Measurements from ENCODE around the gene LSM3. TPM values are rescaled to one million over a fixed set of nuclear protein-coding genes. Genes with fewer than 3 reads are reported as not detected.

LSM3 gene
- total and polyA plus RNA-seq, 9 of the 15 experiments (the other 6 are each of a cell fraction or from before 2014, with no cell fraction given), result 33.8 to 203 (median 61.2) TPM

GRCh38 chr3:14200841-14201240 is 22.2 kb downstream of the LSM3 start:
- H3K9ac ChIP-seq (ENCODE audit: insufficient read depth in 1 of 2, low read depth in 2 of 2, low read length in 2 of 2), result peak overlapping the region in 1 of 2 experiments; percentile 24; a peak in 1 of 4 replicates
- no peak for TF ChIP-seq GATA2 (CRISPR knock-in tag; IDR thresholded peaks at IDR 0.05)
- TF ChIP-seq PRPF4 (IDR thresholded peaks at IDR 0.05; ENCODE audit: insufficient read depth, low read depth, low read length, poor library complexity, severe bottlenecking), result no peak
- no peak for TF ChIP-seq BCL6 (CRISPR knock-in tag; IDR thresholded peaks at IDR 0.05)
- no peak for TF ChIP-seq MEF2A (IDR thresholded peaks at IDR 0.05; ENCODE audit: control insufficient read depth, low read depth, low read length)
- no peak for TF ChIP-seq GTF2A2 (tag; IDR thresholded peaks at IDR 0.05)
- TF ChIP-seq ZNF551 (CRISPR knock-in tag; IDR thresholded peaks at IDR 0.05), result no peak
- H3K9me3 ChIP-seq (replicated peaks; ENCODE audit: control insufficient read depth, insufficient read depth, low read depth, low read length), result no peaks in the 10 kb centered on the region
- H3K4me2 ChIP-seq (ENCODE audit: insufficient read depth, low read length), result no peak overlapping the region
- 83% methylated on average over 4 of the region's 4 CpGs for WGBS (ENCODE audit: insufficient coverage, low coverage, missing lambda C conversion rate)
- H3K4me3 ChIP-seq, result no peak overlapping the region
- no peak overlapping the region for H3K27ac ChIP-seq (ENCODE audit: extremely low read depth, low read depth, low read length)
- H3K36me3 ChIP-seq (ENCODE audit: control insufficient read depth, insufficient read depth, low read length), result peaks cover 44% of the 10 kb centered on the region
- H3K4me1 ChIP-seq (replicated peaks in 1 of 2; ENCODE audit: control insufficient read depth in 2 of 2, insufficient read depth in 2 of 2, low read length in 2 of 2), result peaks cover 20 to 24% of the 10 kb centered on the region in 2 experiments; a peak in 4 of 5 replicates
- H3K79me2 ChIP-seq (ENCODE audit: control insufficient read depth, insufficient read depth, low read length), result 0 out of 3 replicates have a peak, but pooled peaks cover 10% of the 10 kb centered on the region
- in situ Hi-C loops (cut with MboI) (loop anchor here (5.0 kb wide), 2 partner anchors 61 to 261 kb away; no protein-coding TSS in a partner anchor), intact Hi-C loops (cut with micrococcal nuclease) (loop anchor here (5.0 to 10.0 kb wide), 5 partner anchors 171 to 721 kb away; partner anchors contain the start of gene CCDC174)
- ATAC-seq (no peak), FAIRE-seq (no peak), DNase-seq (ENCODE audit: extremely low read depth in 1 of 4, low spot score in 3 of 4) (no peak)
- no TSS peak for BruUV-seq (replicated peaks)
- ChIA-PET CTCF (ENCODE audit: low intra/inter-chr PET ratio) (no interaction called here), POLR2A (interaction anchor here (0.5 to 3.0 kb wide), 13 partner anchors 11 to 473 kb away, joined by 3 to 28 read pairs (median 4); partner anchors contain the start of genes LSM3 and XPC)
- H3K27me3 ChIP-seq (ENCODE audit: control insufficient read depth in 2 of 2, insufficient read depth in 2 of 2, low read length in 2 of 2), result no peaks in the 10 kb centered on the region
- no peaks in the 10 kb centered on the region for H3K9me1 ChIP-seq (ENCODE audit: control insufficient read depth, insufficient read depth, low read length)
- no peak overlapping the region for H2AFZ ChIP-seq (ENCODE audit: low read depth, low read length)
- H4K20me1 ChIP-seq (replicated peaks; ENCODE audit: control insufficient read depth, insufficient read depth, low read length), result no peaks in the 10 kb centered on the region

Measured in K562 (cell line).